Caco-2 (cell line): Measurements from ENCODE around the gene PERCC1. TPM values are rescaled to one million over a fixed set of nuclear protein-coding genes. Genes with fewer than 3 reads are reported as not detected.

ENCODE experiments used
- BruUV-seq: library from RNA; stranded (reverse); fragments of 400-500 nt; replicated peaks from 2 replicates; lab custom pipeline; 2021; lab: Mats Ljungman, UMichigan
- CTCF ChIA-PET: fragments of 300-600 bp; sonication (Branson Sonifier 250); formaldehyde crosslinking; loops from one replicate; lab custom pipeline; 2022; ENCODE audit warnings: antibody characterized with exemption; lab: Charles Lee
- POLR2A ChIA-PET: fragments of 300-600 bp; sonication (Branson Sonifier 250); formaldehyde crosslinking; loops from one replicate; lab custom pipeline; 2022; ENCODE audit warnings: antibody characterized with exemption; lab: Charles Lee
- DNase-seq, 2 experiments: peaks; one replicate each; pipeline versions ENCODE4 v3.0.0 to v3.0.0-alpha.2; 2020 to 2022
- H3K27me3 ChIP-seq: replicated peaks from 2 replicates; pipeline ENCODE4 v1.6.0; 2011; ENCODE audit warnings: low read length; ENCODE audit not compliant: control insufficient read depth, insufficient read depth
- H3K36me3 ChIP-seq: 2 replicates; pipeline ENCODE4 v1.5.1; 2011; ENCODE audit warnings: low read length; ENCODE audit not compliant: control insufficient read depth, insufficient read depth
- H3K4me1 ChIP-seq: fragments of 250-450 bp; sonication (Bioruptor Pico); 2 replicates; pipeline ENCODE4 v1.5.1; 2020; ENCODE audit warnings: mild to moderate bottlenecking
- H3K4me3 ChIP-seq: 2 replicates; pipeline ENCODE4 v1.5.1; 2011; ENCODE audit warnings: low read depth, mild to moderate bottlenecking, control low read depth, low read length
- H3K9me3 ChIP-seq: fragments of 250-450 bp; sonication (Bioruptor Pico); 2 replicates; pipeline ENCODE4 v1.5.1; 2020; ENCODE audit warnings: mild to moderate bottlenecking, moderate library complexity
- H3K27ac Mint-ChIP-seq: one replicate; pipeline ENCODE4 v1.8.0; 2022; ENCODE audit warnings: mixed read lengths; ENCODE audit not compliant: unreplicated experiment
- H3K27me3 Mint-ChIP-seq: one replicate; pipeline ENCODE4 v1.8.0; 2022; ENCODE audit warnings: mixed read lengths; ENCODE audit not compliant: insufficient read depth, unreplicated experiment
- H3K36me3 Mint-ChIP-seq: one replicate; pipeline ENCODE4 v1.8.0; 2022; ENCODE audit warnings: mild to moderate bottlenecking, mixed read lengths; ENCODE audit not compliant: insufficient read depth, unreplicated experiment
- H3K4me1 Mint-ChIP-seq: one replicate; pipeline ENCODE4 v1.8.0; 2022; ENCODE audit warnings: low read depth, mixed read lengths; ENCODE audit not compliant: unreplicated experiment
- H3K4me3 Mint-ChIP-seq: one replicate; pipeline ENCODE4 v1.8.0; 2022; ENCODE audit warnings: mild to moderate bottlenecking, moderate library complexity, mixed read lengths; ENCODE audit not compliant: unreplicated experiment
- H3K9me3 Mint-ChIP-seq: one replicate; pipeline ENCODE4 v1.8.0; 2022; ENCODE audit warnings: mixed read lengths; ENCODE audit not compliant: unreplicated experiment
- CTCF ChIP-seq, 2 experiments: fragments of 200-600 bp in 1 of 2; IDR thresholded peaks; 1 replicate in 1 of 2; 2 replicates in 1 of 2; pipeline versions ENCODE4 v1.5.1 to v1.8.0; 2011 to 2022; ENCODE audit warnings: antibody characterized with exemption in 1 of 2, control low read depth in 1 of 2, inconsistent platforms in 1 of 2, low read depth in 1 of 2, low read length in 1 of 2, mild to moderate bottlenecking in 1 of 2, moderate library complexity in 1 of 2; ENCODE audit not compliant: insufficient read depth in 1 of 2, severe bottlenecking in 1 of 2, unreplicated experiment in 1 of 2
- intact Hi-C: fragments of 100-400 bp; cut with micrococcal nuclease; formaldehyde crosslinking; loops from one replicate; pipeline ENCODE4 v1.10.0; 2022; ENCODE audit not compliant: unreplicated experiment
- total RNA-seq: library from RNA; stranded (reverse); gene quantifications from 2 replicates; pipeline ENCODE4 v1.2.3, GENCODE V29; 2022

The PERCC1 gene
- total RNA-seq, 1 experiment from 2014 or later = 2.1 TPM

GRCh38 chr16:1457489-1458245 lies 26.8 kb downstream of the PERCC1 start:
- Histone ChIP-seq H3K27me3 (no peaks in the 10 kb centered on the region), H3K36me3 (no peaks in the 10 kb centered on the region), H3K4me3 (no peak overlapping the region), H3K9me3 (no peaks in the 10 kb centered on the region), H3K4me1 (no peaks in the 10 kb centered on the region)
- Mint-ChIP-seq H3K36me3 (peaks cover 18% of the 10 kb centered on the region), H3K4me3 (no peak overlapping the region), H3K9me3 (no peaks in the 10 kb centered on the region), H3K27me3 (no peaks in the 10 kb centered on the region), H3K27ac (no peak overlapping the region), H3K4me1 (no peaks in the 10 kb centered on the region)
- ChIA-PET CTCF (no interaction called here), POLR2A (no interaction called here)
- TF ChIP-seq CTCF (IDR thresholded peaks at IDR 0.05; ENCODE audit: insufficient read depth in 1 of 2, low read depth in 1 of 2, low read length in 1 of 2, severe bottlenecking in 1 of 2, unreplicated experiment in 1 of 2) = no peak
- DNase-seq = no peak
- intact Hi-C loops = no loop called here
- BruUV-seq = no TSS peak

GRCh38 chr16:1458336-1458976 lies 27.6 kb downstream of the PERCC1 start:
- Mint-ChIP-seq H3K4me1 (no peaks in the 10 kb centered on the region), H3K36me3 (peaks cover 19% of the 10 kb centered on the region), H3K27ac (no peak overlapping the region), H3K4me3 (no peak overlapping the region), H3K27me3 (no peaks in the 10 kb centered on the region), H3K9me3 (no peaks in the 10 kb centered on the region)
- DNase-seq = no peak
- no peak for TF ChIP-seq CTCF (IDR thresholded peaks at IDR 0.05; ENCODE audit: insufficient read depth in 1 of 2, low read depth in 1 of 2, low read length in 1 of 2, severe bottlenecking in 1 of 2, unreplicated experiment in 1 of 2)
- BruUV-seq = no TSS peak
- Histone ChIP-seq H3K4me1 (no peaks in the 10 kb centered on the region), H3K9me3 (no peaks in the 10 kb centered on the region), H3K4me3 (no peak overlapping the region), H3K36me3 (no peaks in the 10 kb centered on the region), H3K27me3 (no peaks in the 10 kb centered on the region)
- CTCF ChIA-PET = no interaction called here
- POLR2A ChIA-PET = interaction anchor here (0.6 kb wide), 1 partner anchor 756 kb away, joined by 4 read pairs; the partner anchor contains the start of gene PGP
- intact Hi-C loops = no loop called here

GRCh38 chr16:1458977-1459341 lies 28.1 kb downstream of the PERCC1 start:
- H3K4me1 ChIP-seq = no peaks in the 10 kb centered on the region
- ChIA-PET POLR2A (interaction anchor here (0.6 kb wide), 1 partner anchor 756 kb away, joined by 4 read pairs; the partner anchor contains the start of gene PGP), CTCF (no interaction called here)
- no peaks in the 10 kb centered on the region for H3K9me3 Mint-ChIP-seq
- H3K4me1 Mint-ChIP-seq = no peaks in the 10 kb centered on the region
- no peak for TF ChIP-seq CTCF (IDR thresholded peaks at IDR 0.05; ENCODE audit: insufficient read depth in 1 of 2, low read depth in 1 of 2, low read length in 1 of 2, severe bottlenecking in 1 of 2, unreplicated experiment in 1 of 2)
- no peaks in the 10 kb centered on the region for H3K36me3 ChIP-seq
- H3K36me3 Mint-ChIP-seq = peaks cover 19% of the 10 kb centered on the region
- BruUV-seq = no TSS peak
- no peak overlapping the region for H3K4me3 Mint-ChIP-seq
- H3K27me3 Mint-ChIP-seq = no peaks in the 10 kb centered on the region
- no peak overlapping the region for H3K27ac Mint-ChIP-seq
- H3K9me3 ChIP-seq = no peaks in the 10 kb centered on the region
- no peak for DNase-seq
- no peaks in the 10 kb centered on the region for H3K27me3 ChIP-seq
- H3K4me3 ChIP-seq = no peak overlapping the region
- intact Hi-C loops = no loop called here
